Measurements from ENCODE around the gene PCDH19.

- no peak for TF ChIP-seq ATF3 (CRISPR knock-in tag; IDR thresholded peaks at IDR 0.05)
- TF ChIP-seq ZNF484 (CRISPR knock-in tag; IDR thresholded peaks at IDR 0.05; ENCODE audit: borderline replicate concordance, low read depth): no peak
- TF ChIP-seq POLR2A (IDR thresholded peaks at IDR 0.05; ENCODE audit: insufficient read depth in 1 of 2, low read depth in 2 of 2, low read length in 2 of 2): no peak
- no peak for TF ChIP-seq RBFOX2 (IDR thresholded peaks at IDR 0.05; ENCODE audit: low read depth, low read length)
- TF ChIP-seq MYC (CRISPR knock-in tag; IDR thresholded peaks at IDR 0.05; ENCODE audit: borderline replicate concordance): no peak
- TF ChIP-seq TAF1 (CRISPR knock-in tag; IDR thresholded peaks at IDR 0.05): no peak
- TF ChIP-seq ZNF225 (CRISPR knock-in tag; IDR thresholded peaks at IDR 0.05): no peak
- TF ChIP-seq NKX3-1 (CRISPR knock-in tag; IDR thresholded peaks at IDR 0.05): no peak
- no peak for TF ChIP-seq KMT2A (CRISPR knock-in tag; IDR thresholded peaks at IDR 0.05)
- no peak for TF ChIP-seq SMARCE1 (IDR thresholded peaks at IDR 0.05; ENCODE audit: borderline replicate concordance)
- no peak for TF ChIP-seq ELF3 (CRISPR knock-in tag; IDR thresholded peaks at IDR 0.05)
Measured at GRCh38 chrX:100274916-100275315, 135.2 kb downstream of the PCDH19 start.
